Measurements from ENCODE around the gene GAB3.
"Not testable (repeated sequence)": the region's sequence is repeated elsewhere in the genome, so short reads cannot be mapped to it uniquely, and the experiment has no call there.

Gene GAB3

DNA sequence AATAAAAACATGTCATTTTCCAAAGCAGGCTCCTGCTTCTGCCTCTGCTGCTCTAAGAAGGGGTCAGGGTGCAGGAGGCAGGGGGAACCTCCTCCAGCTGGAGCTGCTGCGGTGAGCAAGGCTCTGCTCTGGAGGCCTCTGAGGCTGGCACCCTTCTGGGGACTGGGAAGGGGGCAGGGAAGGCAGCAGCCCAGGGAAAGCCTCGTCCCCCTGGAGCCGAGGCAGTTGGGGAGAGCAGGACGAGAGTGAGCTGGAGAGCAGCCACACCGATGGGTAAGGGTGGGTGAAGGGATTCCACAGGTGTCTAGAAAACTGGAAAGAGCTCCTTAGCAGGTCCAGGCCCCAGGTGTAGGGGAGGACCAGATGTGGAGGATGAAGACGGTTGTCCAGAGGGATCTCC is 95.5 kb downstream of the GAB3 start:
- no peak for DNase-seq (ENCODE audit: low spot score)

GRCh38 chrX:154654925-154655324 is 96.0 kb downstream of the GAB3 start:
- no peak for DNase-seq (ENCODE audit: low spot score)

GRCh38 chrX:154654372-154654771 is 96.5 kb downstream of the GAB3 start:
- no peak for DNase-seq (ENCODE audit: low spot score)

DNA sequence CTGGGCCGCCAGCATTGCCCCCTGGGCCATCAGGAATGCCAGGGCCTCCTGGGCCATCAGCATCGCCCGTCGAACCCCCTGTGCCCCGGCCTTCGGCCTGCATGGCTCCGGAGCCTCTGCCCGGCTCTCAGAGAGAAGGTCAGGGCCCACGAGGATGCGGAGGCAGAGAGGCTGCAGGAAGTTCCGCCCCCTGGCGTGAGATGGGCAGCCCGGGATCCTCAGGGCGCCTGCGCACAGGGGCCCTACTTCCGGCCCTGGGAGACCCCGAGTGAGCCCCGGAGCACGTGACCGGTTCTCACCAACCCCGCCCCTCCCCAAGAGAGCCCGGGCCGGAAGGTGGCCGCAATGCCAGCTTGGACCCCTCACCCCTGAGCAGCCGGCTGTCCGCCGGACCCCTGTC is 97.5 kb downstream of the GAB3 start, which contains the start of gene CTAG2:
Gene CTAG2, minus strand, starts transcription at position 167 of the 400 bp plus-strand sequence. Its CDS starts 64 bp downstream, at position 103.
- not testable (repeated sequence) for DNase-seq (ENCODE audit: low spot score)

DNA sequence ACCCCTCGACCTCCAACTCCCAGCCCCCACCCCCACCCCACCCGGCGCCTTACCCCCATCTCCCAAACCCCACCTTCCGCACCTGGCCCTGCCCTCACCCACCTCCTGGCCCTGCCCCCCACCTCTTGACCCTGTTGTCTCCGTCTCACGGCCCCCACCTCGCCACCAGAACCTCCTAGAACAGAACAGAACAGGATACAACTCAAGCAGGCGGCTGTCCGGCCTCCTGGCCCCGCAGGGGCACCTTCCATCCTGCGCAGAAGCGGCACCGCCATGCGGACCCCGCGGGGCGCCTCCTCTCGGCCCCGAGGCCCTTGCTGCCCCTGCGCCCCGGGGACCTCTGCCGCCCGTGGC is 97.9 kb downstream of the GAB3 start:
- DNase-seq (ENCODE audit: low spot score): no peak

DNA sequence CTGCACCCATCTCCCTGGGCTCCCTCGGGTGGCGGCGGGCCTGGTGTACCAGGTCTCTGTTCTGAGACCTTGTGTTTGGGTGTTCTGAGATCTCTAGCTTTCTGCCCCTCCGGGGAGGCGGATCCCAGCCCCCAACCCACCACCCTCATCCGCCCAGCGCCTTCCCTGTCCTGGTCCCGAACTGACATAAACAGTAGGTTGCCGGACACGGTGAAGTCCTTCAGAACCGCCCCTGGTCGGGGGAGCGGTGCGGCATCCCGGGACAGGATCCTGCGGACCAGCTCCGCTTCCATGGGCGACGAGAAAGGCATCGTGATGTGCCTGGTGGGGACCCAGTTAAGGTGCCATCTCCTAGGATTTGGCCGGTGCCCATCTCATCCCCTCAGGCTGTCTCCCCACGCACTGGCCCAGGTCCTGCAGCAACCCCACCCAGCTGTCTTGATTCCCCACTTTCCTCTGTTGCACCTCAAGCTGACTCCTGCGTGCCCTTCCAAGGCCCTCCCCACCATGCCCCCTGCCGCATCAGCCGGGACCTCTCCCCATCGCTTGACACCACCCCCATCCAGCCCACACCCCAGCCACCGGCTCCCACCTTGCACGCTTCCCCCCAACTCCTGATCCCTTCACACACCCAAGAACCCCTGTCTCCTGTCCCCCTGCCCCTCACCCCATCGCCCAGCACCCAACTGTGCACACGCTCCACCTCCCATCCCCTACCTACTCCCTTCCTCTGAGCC is 98.4 kb downstream of the GAB3 start:
- DNase-seq (ENCODE audit: low spot score): no peak

DNA sequence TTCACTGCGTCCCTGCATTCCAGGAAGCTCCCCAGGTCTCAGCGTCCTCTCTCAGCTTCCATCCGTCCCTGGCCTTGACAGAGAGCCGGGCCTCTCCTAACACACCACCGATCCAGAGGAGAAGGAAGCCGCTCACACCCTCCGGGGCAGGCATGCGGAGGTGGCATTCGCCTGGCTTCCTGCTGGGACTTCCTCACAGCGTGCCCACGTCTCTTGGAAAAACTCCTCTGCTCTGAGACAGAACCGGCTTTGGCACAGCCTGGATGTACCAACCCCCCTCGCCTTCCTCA is 100.7 kb downstream of the GAB3 start:
- DNase-seq (ENCODE audit: low spot score): no peak

DNA sequence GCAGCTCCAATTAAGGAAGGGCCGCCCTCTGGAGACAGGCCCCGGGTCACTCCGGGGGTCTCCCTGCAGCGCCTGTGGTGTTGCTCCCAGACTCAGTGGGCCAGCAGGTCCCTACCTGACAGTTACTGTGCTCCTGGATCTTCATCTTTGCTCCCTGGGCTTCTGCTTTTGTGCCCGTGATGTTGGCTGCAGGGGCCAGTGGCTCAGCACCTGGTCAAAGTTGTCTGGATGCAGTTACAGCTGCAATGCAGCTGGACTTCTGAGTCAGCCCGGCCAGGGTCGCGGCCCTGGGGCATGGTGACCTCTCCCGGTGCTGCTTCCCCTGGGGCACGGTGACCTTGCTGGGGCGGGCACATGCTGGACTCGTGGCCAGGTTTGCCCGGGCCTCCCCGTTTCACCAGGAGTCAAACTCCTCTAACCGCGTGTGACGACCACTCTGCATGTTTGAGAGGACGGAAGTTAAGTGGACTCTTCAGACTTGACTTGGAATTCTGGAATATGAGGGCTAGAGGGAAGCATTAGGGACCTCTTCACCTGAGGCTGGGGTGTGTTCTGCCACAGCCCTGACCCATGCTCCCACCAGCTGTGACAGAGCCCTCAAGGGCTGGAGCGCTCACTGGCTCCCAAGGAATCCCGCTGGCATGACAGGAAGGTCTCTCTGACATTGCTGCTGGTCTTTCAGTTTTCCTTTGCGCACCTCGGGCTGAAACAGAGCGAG is 101.2 kb downstream of the GAB3 start:
- no peak for DNase-seq (ENCODE audit: low spot score)

- no peak for DNase-seq (ENCODE audit: low spot score)
These were observed 101.9 kb downstream of the GAB3 start for GRCh38 chrX:154648931-154649330.

DNA sequence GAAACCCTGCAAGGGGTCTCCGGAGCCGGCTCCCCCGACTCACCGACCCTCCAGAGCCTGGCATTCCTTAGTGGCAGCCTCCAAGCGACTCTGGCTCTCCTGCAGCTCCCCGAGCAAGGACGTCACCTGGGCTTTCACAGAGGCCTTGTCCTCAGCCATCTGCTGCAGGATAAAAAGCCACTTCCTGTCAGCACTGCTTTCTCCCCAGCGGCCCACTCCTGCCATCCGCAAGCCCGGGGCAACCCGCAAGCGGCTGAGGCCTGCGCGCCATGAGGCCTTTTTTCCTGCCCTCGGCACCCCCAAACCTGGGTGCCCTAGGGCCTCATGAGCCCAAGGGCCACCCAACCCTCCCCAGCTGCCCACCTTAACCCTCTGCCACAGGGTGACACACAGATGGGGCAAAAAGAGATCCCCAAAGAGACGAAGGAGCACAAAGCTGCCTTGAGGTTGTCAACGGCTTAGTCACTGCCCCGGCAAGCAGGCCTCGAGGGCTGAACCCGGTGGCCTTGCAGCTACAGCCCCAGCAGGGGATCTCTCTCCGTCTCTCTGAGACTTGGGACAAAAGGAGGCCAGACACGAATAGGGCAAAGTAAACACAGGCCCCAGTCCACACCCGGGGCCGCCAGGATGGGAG is 105.0 kb downstream of the GAB3 start:
- DNase-seq (ENCODE audit: low spot score): not testable (repeated sequence)

- DNase-seq (ENCODE audit: low spot score): not testable (repeated sequence)
These were observed 107.2 kb downstream of the GAB3 start for GRCh38 chrX:154643708-154644107.

- DNase-seq (ENCODE audit: low spot score): not testable (repeated sequence)
These were observed 109.1 kb downstream of the GAB3 start for GRCh38 chrX:154641740-154642139.

GRCh38 chrX:154633661-154634060 is 117.2 kb downstream of the GAB3 start:
- DNase-seq (ENCODE audit: low spot score): not testable (repeated sequence)

GRCh38 chrX:154630949-154631348 is 119.9 kb downstream of the GAB3 start:
- DNase-seq (ENCODE audit: low spot score): not testable (repeated sequence)

DNA sequence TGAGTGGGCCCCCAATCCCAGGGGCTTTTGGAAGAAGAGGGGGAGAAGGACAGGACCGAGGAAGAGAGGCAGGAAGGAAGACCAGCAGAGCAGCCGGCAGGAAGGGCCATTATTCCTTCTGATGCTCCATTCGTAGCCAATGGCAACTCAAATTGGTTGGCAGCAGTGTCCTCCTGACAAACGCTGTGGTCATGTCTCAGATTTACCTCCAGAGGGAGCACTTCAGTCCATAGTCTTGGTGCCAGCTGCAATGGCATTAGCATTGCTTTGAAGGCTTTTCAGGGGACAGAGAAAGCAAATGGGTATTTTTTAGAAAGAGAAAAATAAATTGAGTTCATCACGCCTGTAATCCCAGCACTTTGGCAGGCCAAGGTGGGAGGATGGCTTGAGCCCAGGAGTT is 121.9 kb downstream of the GAB3 start:
- DNase-seq (ENCODE audit: low spot score): not testable (repeated sequence)
